ENCODE data around the gene PHLDB1.

The PHLDB1 gene

GRCh38 chr11:118628432-118628831, 21.0 kb downstream of the PHLDB1 start:
- in situ Hi-C loops (cut with MboI; ENCODE audit: low sequenced_read_pairs, unreplicated experiment): no loop called here
- no peak for DNase-seq (ENCODE audit: low spot score)
- no peak for TF ChIP-seq CTCF (IDR thresholded peaks at IDR 0.05; ENCODE audit: borderline replicate concordance, control extremely low read depth, extremely low read depth, insufficient read depth, missing control alignments)

GRCh38 chr11:118628861-118629549, 21.6 kb downstream of the PHLDB1 start:
- TF ChIP-seq CTCF (IDR thresholded peaks at IDR 0.05; ENCODE audit: borderline replicate concordance, control extremely low read depth, extremely low read depth, insufficient read depth, missing control alignments): no peak
- in situ Hi-C loops (cut with MboI; ENCODE audit: low sequenced_read_pairs, unreplicated experiment): no loop called here
- no peak for DNase-seq (ENCODE audit: low spot score)

GRCh38 chr11:118629761-118630661, 22.6 kb downstream of the PHLDB1 start:
- no peak for DNase-seq (ENCODE audit: low spot score)
- no peak for TF ChIP-seq CTCF (IDR thresholded peaks at IDR 0.05; ENCODE audit: borderline replicate concordance, control extremely low read depth, extremely low read depth, insufficient read depth, missing control alignments)
- in situ Hi-C loops (cut with MboI; ENCODE audit: low sequenced_read_pairs, unreplicated experiment): no loop called here

- TF ChIP-seq CTCF (IDR thresholded peaks at IDR 0.05; ENCODE audit: borderline replicate concordance, control extremely low read depth, extremely low read depth, insufficient read depth, missing control alignments): no peak
- DNase-seq (ENCODE audit: low spot score): no peak
- in situ Hi-C loops (cut with MboI; ENCODE audit: low sequenced_read_pairs, unreplicated experiment): no loop called here
Measured at GRCh38 chr11:118631142-118631909, 23.9 kb downstream of the PHLDB1 start.

GRCh38 chr11:118632577-118633318, 25.3 kb downstream of the PHLDB1 start:
- TF ChIP-seq CTCF (IDR thresholded peaks at IDR 0.05; ENCODE audit: borderline replicate concordance, control extremely low read depth, extremely low read depth, insufficient read depth, missing control alignments): no peak
- in situ Hi-C loops (cut with MboI; ENCODE audit: low sequenced_read_pairs, unreplicated experiment): no loop called here
- no peak for DNase-seq (ENCODE audit: low spot score)

- no peak for TF ChIP-seq CTCF (IDR thresholded peaks at IDR 0.05; ENCODE audit: borderline replicate concordance, control extremely low read depth, extremely low read depth, insufficient read depth, missing control alignments)
- in situ Hi-C loops (cut with MboI; ENCODE audit: low sequenced_read_pairs, unreplicated experiment): no loop called here
- no peak for DNase-seq (ENCODE audit: low spot score)
Measured at GRCh38 chr11:118633319-118633690, 25.9 kb downstream of the PHLDB1 start.
